ENCODE measurements around the gene FXYD5. TPM values are rescaled to one million over a fixed set of nuclear protein-coding genes. Genes with fewer than 3 reads are reported as not detected.

FXYD5 gene
- total and polyA plus RNA-seq, 9 of the 15 experiments (the other 6 are each of a cell fraction or from before 2014, with no cell fraction given): 104 to 537 (median 174) TPM

DNA sequence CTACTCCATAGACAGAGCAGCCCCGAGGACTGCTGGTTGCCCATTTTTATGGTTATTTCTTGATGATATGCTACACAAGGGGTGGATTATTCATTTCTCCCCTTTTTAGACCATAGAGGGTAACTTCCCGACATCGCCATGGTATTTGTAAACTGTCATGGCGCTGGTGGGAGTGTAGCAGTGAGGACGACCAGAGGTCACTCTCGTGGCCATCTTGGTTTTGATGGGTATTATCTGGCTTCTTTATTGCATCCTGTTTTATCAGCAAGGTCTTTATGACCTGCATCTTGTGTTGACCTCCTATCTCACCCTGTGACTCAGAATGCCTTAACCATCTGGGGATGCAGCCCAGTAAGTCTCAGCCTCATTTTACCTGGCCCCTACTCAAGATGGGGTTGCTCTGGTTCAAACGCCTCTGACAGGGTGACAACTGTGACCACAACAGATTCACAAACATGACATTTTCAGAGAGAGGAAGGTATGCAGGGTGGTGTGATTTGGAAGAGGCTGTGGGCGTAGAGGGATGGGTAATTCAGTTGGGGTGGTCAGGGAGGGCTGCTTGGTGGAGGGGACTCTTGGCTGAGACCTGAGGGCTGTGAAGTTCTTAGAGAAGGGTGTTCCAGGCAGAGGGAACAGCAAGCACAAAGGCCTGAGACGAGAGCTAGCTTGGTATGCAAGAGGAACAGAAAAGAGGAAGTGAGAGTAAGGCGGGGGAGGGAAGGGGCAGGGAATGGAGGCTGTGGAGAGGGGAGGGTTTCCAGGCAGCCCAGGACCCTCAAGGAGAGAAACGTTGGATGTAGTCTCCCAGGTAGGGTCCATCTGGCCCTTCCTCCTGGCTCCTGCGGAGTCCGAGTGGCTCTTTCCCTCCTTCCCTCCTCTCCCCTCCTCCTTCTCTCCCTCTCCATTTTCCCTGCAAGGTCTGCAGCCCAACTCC is 50.5 kb downstream of the FXYD5 start (continued):
- TF ChIP-seq, protein P1, sequence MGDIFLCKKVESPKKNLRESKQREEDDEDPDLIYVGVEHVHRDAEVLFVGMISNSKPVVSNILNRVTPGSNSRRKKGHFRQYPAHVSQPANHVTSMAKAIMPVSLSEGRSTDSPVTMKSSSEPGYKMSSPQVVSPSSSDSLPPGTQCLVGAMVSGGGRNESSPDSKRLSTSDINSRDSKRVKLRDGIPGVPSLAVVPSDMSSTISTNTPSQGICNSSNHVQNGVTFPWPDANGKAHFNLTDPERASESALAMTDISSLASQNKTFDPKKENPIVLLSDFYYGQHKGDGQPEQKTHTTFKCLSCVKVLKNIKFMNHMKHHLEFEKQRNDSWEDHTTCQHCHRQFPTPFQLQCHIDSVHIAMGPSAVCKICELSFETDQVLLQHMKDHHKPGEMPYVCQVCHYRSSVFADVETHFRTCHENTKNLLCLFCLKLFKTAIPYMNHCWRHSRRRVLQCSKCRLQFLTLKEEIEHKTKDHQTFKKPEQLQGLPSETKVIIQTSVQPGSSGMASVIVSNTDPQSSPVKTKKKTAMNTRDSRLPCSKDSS (IDR thresholded peaks at IDR 0.05; ENCODE audit: low read depth, partially characterized antibody): no peak
- TF ChIP-seq ZNF695 (CRISPR knock-in tag; IDR thresholded peaks at IDR 0.05) (0 out of 2 replicates have a peak, but pooled peaks have one; percentile 15), CHAMP1 (IDR thresholded peaks at IDR 0.05) (peak; percentile 60; the same call in 1 of the 2 replicates), MIER1 (IDR thresholded peaks at IDR 0.05; ENCODE audit: low read depth) (no peak), SMARCB1 (IDR thresholded peaks at IDR 0.05; ENCODE audit: insufficient read length, low read depth) (peak; percentile 98), ESRRB (CRISPR knock-in tag; IDR thresholded peaks at IDR 0.05; ENCODE audit: borderline replicate concordance) (0 out of 2 replicates have a peak, but pooled peaks have one; percentile 66), RBBP5 (IDR thresholded peaks at IDR 0.05; ENCODE audit: borderline replicate concordance, insufficient read depth, low read length, poor library complexity, severe bottlenecking) (peak; percentile 40), STAT5B (CRISPR knock-in tag; IDR thresholded peaks at IDR 0.05) (peak; percentile 54; the same call in 1 of the 2 replicates), CXXC5 (CRISPR knock-in tag; IDR thresholded peaks at IDR 0.05) (peak; percentile 96), ZNF780A (CRISPR knock-in tag; IDR thresholded peaks at IDR 0.05) (peak; percentile 85), ZNF12 (CRISPR knock-in tag; IDR thresholded peaks at IDR 0.05) (no peak), TOE1 (IDR thresholded peaks at IDR 0.05; ENCODE audit: borderline replicate concordance) (peak; percentile 68; the same call in 1 of the 2 replicates), TOE1 (CRISPR knock-in tag; IDR thresholded peaks at IDR 0.05; ENCODE audit: borderline replicate concordance, low read depth) (no peak), TRIM25 (IDR thresholded peaks at IDR 0.05; ENCODE audit: borderline replicate concordance) (no peak), MCM3 (IDR thresholded peaks at IDR 0.05) (no peak), ZBTB9 (CRISPR knock-in tag; IDR thresholded peaks at IDR 0.05) (peak; percentile 98), NFIX (CRISPR knock-in tag; IDR thresholded peaks at IDR 0.05; ENCODE audit: low read depth) (peak; percentile 40; the same call in 1 of the 2 replicates)
- TF ChIP-seq, protein P2, sequence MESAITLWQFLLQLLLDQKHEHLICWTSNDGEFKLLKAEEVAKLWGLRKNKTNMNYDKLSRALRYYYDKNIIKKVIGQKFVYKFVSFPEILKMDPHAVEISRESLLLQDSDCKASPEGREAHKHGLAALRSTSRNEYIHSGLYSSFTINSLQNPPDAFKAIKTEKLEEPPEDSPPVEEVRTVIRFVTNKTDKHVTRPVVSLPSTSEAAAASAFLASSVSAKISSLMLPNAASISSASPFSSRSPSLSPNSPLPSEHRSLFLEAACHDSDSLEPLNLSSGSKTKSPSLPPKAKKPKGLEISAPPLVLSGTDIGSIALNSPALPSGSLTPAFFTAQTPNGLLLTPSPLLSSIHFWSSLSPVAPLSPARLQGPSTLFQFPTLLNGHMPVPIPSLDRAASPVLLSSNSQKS (CRISPR knock-in tag; IDR thresholded peaks at IDR 0.05): peak; percentile 84
